Measurements from ENCODE around the gene KIF1C. TPM values are rescaled to one million over a fixed set of nuclear protein-coding genes. Genes with fewer than 3 reads are reported as not detected.
A peak's percentile ranks its signal among the peaks of the same experiment; 100 is the strongest.

KIF1C gene
- polyA plus RNA-seq, 3 donors, result 76.8 to 97.2 (median 87.3) TPM

GRCh38 chr17:4986951-4987766, 10.6 kb upstream of the KIF1C start, which contains the start of gene CAMTA2:
Gene CAMTA2 (minus strand): TSS chr17:4987675. CDS start chr17:4986222, 1,453 bp downstream.
- peak in 6 of 11 donors; percentile 58 to 78 (median 72) for DNase-seq (ENCODE audit: extremely low read depth in 1 of 11, low read depth in 9 of 11, low spot score in 4 of 11)

GRCh38 chr17:4987767-4988567, 9.8 kb upstream of the KIF1C start:
- DNase-seq (ENCODE audit: extremely low read depth in 1 of 11, low read depth in 9 of 11, low spot score in 4 of 11), result no peak

DNA sequence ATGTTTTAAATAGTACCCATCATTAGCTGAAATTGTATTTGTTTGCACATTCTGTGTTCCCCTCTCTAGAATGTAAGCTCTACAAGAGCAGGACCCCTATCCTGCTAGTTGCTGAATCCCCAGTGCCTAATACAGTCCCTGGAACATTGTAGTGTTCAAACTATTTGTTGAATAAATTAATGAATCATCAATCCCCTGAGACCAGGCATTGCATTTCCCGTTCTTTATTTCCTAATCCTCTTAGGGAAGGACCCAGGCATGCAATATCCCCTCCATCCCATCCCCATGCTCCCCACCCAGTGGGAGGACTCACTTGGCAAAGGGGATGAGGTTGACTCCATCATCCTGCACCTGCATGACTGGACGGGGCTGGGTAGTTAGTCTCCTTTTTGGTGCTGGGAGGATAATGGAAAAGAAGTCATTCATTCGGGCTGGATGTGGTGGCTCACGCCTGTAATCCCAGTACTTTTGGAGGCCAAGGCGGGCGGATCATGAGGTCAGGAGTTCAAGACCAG, 3.6 kb upstream of the KIF1C start:
- DNase-seq (ENCODE audit: extremely low read depth in 1 of 11, low read depth in 9 of 11, low spot score in 4 of 11), result no peak

DNA sequence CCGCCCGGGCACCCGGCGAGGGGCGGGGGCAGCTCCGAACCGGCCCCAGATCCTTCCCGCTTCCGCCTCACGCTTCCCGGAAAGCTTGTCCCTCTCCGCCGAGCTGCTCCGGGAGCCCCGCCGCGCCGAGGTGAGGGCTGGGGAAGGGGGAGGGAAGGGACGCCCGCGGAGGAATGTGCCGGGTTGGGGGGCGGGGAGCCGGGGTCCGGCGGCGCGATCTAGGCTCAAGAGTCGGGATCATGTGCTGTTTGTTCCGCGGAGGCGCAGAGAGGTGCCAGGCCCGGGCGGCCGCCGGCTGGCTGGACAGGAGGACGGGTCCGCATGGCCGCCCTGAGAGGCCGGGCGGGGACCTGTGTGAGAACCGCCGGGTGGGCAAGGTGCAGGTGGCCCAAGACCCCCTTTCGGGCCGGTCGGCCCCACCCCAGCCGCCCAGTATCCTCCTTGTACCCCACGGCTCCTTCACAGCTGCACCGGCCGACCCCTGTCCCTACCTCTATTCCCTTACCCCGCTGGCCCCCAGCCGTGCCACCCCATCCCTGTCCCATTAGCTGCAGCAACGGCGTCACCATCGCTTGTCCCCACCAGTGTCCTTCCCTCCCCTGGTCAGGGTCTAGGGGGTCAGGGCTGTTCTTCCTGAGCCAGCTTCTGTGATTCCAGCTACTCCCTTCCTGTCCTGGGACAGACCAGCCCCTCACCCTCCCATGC, 429 bp downstream of the KIF1C start:
- peak in 4 of 11 donors; percentile 39 to 46 (median 43) for DNase-seq (ENCODE audit: extremely low read depth in 1 of 11, low read depth in 9 of 11, low spot score in 4 of 11)

DNA sequence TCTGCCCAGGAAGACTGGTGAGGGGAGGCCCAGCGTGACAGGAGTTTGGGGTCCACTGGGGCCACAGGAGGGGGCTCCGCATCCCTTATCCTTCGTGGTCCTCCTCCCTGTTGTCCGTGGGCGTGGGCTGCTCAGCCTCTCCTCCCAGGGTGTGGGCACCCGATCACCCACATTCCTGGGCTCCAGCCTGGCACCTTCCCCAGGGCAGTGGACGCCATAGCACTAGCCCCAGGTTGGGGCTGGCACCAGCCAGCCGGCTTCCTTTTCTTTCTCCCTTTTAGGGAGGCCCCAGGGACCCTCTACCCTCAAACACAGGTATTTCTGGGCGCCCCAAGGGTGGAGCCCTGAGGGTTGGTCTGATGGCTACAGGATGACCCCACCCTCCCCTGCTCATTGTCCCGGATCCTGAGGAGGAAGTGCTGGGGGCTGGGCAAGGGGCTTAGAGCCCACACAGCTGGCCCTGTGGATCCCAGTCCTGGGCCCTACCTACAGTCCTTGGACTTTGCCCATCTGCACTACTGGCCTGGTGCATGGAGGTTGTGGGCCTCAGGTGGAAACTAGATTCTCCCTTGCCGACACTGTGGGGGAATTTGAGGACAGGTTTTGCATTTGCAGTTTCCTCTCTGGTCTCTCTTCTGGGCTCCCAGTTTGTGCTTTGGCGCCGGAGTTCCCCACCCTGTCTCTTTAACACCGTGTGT, 1.1 kb downstream of the KIF1C start:
- no peak for DNase-seq (ENCODE audit: extremely low read depth in 1 of 11, low read depth in 9 of 11, low spot score in 4 of 11)

DNA sequence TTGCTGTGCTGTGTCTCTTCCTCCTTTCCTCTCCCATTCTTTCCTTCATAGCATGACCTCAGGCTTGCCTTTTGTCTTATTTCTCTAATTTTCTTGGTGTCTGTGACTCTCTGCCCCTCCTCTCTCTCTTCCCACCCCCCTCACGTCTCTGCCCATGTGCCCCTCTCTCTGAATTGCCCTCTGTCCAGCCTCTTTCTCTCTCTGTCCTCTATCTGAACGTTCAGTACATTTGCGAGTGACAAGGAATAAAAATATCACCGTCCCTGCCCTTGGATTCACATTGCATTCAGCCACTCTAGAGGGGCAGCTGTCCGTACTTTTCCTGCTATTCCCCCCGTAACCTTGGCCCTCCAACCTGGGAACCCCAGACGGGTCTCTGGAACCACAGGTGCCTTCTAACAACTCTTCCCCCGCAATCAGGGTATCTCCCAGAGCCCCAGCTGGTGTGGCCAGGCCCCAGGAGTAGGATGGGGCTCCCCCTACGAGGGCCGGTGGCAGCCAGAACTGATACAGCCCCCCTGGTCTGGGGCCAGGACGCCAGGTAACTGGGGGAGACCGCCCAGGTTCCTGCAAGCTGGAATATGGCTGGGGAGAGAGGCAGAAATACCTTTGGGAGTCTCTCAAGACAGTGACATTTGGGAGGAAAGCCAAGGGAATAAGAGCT, 1.8 kb downstream of the KIF1C start:
- no peak for DNase-seq (ENCODE audit: extremely low read depth in 1 of 11, low read depth in 9 of 11, low spot score in 4 of 11)

- DNase-seq (ENCODE audit: extremely low read depth in 1 of 11, low read depth in 9 of 11, low spot score in 4 of 11), result no peak
These were observed 2.5 kb downstream of the KIF1C start for GRCh38 chr17:5000237-5000639.

GRCh38 chr17:5002121-5002788, 4.5 kb downstream of the KIF1C start:
- no peak for DNase-seq (ENCODE audit: extremely low read depth in 1 of 11, low read depth in 9 of 11, low spot score in 4 of 11)

DNA sequence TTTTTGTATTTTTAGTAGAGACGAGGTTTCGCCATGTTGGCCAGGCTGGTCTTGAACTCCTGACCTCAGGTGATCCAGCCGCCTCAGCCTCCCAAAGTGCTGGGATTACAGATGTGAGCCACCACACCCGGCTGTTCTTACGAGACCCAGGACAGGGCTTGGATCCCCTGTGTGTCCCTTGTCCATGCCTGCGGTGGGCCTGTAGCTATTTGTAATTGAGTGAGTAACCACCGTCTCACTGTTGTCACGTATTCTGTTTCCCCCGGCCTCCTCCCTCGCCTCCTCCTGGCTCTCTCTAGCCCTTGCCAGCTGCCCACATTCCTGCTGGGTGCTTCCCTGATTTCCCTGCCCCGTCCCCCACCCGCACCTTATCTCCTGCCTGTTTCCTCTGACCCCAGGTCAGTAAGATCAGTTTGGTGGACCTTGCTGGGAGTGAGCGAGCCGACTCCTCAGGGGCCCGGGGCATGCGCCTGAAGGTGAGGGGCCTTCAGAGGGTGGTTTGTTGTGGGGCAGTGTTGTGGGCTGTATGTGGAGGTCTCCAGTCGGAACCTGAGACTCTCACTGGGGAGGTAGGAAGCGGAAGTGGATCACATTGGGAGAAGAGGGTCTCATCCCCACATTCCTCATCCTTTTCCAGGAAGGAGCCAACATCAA, 5.6 kb downstream of the KIF1C start:
- no peak for DNase-seq (ENCODE audit: extremely low read depth in 1 of 11, low read depth in 9 of 11, low spot score in 4 of 11)

- DNase-seq (ENCODE audit: extremely low read depth in 1 of 11, low read depth in 9 of 11, low spot score in 4 of 11), result no peak
These were observed 14.2 kb downstream of the KIF1C start for GRCh38 chr17:5011928-5012327.

- DNase-seq (ENCODE audit: extremely low read depth in 1 of 11, low read depth in 9 of 11, low spot score in 4 of 11), result no peak
These were observed 16.6 kb downstream of the KIF1C start for GRCh38 chr17:5014357-5014756.

- no peak for DNase-seq (ENCODE audit: extremely low read depth in 1 of 11, low read depth in 9 of 11, low spot score in 4 of 11)
These were observed 21.8 kb downstream of the KIF1C start for GRCh38 chr17:5019475-5019956.

- no peak for DNase-seq (ENCODE audit: extremely low read depth in 1 of 11, low read depth in 9 of 11, low spot score in 4 of 11)
These were observed 22.8 kb downstream of the KIF1C start for GRCh38 chr17:5020502-5021023.

- no peak for DNase-seq (ENCODE audit: extremely low read depth in 1 of 11, low read depth in 9 of 11, low spot score in 4 of 11)
These were observed 24.5 kb downstream of the KIF1C start for GRCh38 chr17:5022171-5022711.

- DNase-seq (ENCODE audit: extremely low read depth in 1 of 11, low read depth in 9 of 11, low spot score in 4 of 11), result no peak
These were observed 25.9 kb downstream of the KIF1C start for GRCh38 chr17:5023588-5024147.

GRCh38 chr17:5024604-5025003, 26.9 kb downstream of the KIF1C start:
- DNase-seq (ENCODE audit: extremely low read depth in 1 of 11, low read depth in 9 of 11, low spot score in 4 of 11), result no peak
